OCI-LY3 (cell line): ENCODE results near the gene SLCO2A1.

Experiments
- CTCF ChIP-seq: fragments of 200-600, 300-600 bp; sonication (generic); IDR thresholded peaks from 2 replicates; pipeline ENCODE4 v1.5.1; 2014; ENCODE audit warnings: antibody characterized with exemption, low read length, low read depth
- EZH2phosphoT487 ChIP-seq: fragments of 200-600 bp; shearing (Covaris generic); IDR thresholded peaks from 2 replicates; pipeline ENCODE4 v1.6.1; 2018; ENCODE audit warnings: antibody characterized with exemption, mixed run types, low read depth

DNA sequence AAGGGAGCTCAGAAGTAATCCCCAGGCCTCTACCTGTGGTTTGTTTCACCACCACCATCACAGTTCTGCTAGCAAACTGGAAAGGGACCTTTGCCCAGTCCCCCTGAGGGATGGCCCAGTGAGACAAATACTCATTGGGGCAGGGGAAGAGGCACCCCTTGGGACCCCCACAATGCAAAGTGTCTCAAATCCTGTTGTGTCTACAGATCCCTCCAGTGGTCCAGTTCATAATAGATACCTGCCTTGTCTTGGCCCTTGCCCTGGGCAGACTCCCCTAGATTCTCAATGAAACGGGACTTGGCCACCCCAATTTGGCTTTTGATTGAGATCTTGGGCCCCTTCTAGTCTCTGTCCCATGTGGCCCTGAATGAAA is 90.3 kb downstream of the SLCO2A1 start:
- TF ChIP-seq CTCF (no peak), EZH2phosphoT487 (no peak)
